Right lobe of liver (tissue), 4 donors: ENCODE data around the gene CENPX.

Experiments used
- CTCF ChIP-seq, 4 donors: fragments of 200-600 bp in 3 of 4; fragments of 450-650 bp in 1 of 4; IDR thresholded peaks; one replicate each; pipeline versions ENCODE4 v1.5.1 to v1.8.0; 2016 to 2022; ENCODE audit warnings: antibody characterized with exemption in 4 of 4, mild to moderate bottlenecking in 2 of 4
- POLR2A ChIP-seq: fragments of 450-650 bp; IDR thresholded peaks from one replicate; pipeline ENCODE4 v1.6.1; 2017; ENCODE audit warnings: antibody characterized with exemption, mild to moderate bottlenecking
- donor health status: DM: no; HTN: no; CAD: no.
- donor health status: DM: no; HTN: no; CAD: no.
- donor health status: DM: no; HTN: yes; CAD: no.

DNA sequence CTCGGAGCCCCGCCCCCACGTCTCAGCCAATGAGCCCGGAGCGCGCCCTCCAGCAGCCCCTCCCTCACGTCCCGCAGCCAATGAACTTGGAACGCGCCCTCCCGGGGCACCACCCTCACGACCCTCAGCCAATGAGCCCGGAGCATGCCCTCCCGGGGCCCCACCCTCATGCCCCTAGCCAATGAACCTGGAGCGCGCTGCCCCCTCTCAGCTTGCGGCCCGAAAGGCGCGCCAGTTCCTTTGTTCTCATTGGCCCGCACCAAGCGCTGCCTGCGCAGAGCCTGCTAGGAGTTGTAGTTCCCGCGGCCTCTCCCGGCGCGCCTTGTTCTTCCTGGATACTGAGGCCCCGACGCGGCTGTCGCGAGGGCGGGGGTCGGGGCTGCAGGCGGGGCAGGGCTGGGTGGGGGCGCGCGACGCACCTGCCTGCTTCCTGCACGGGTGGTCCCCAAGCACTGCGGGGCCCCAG, 336 bp upstream of the CENPX start, which contains the start of gene LRRC45:
- TF ChIP-seq CTCF (IDR thresholded peaks at IDR 0.05) (no peak), POLR2A (no peak)
